A549 (cell line): ENCODE results near the gene GMDS.

Source experiments
- CBX8 ChIP-seq: fragments of 200-600 bp; sonication (generic); IDR thresholded peaks from 2 replicates; pipeline ENCODE4 v1.6.1; 2016
- CHD2 ChIP-seq: fragments of 150-350 bp; IDR thresholded peaks from 2 replicates; pipeline ENCODE4 v1.6.1; 2014; ENCODE audit warnings: low read length; ENCODE audit not compliant: partially characterized antibody
- EP300 ChIP-seq, 2 experiments: fragments of >200 bp; sonication (Bioruptor Twin); formaldehyde crosslinking; IDR thresholded peaks; 2 replicates in 1 of 2; 3 replicates in 1 of 2; pipeline ENCODE4 v1.6.1; 2016 to 2017
- HOXA7 ChIP-seq: fragments of 250-450 bp; sonication (Bioruptor Pico); IDR thresholded peaks from 2 replicates; pipeline ENCODE4 v1.5.0; 2020; ENCODE audit warnings: mild to moderate bottlenecking, moderate library complexity
- JUNB ChIP-seq: fragments of >200 bp; sonication (Bioruptor Twin); formaldehyde crosslinking; IDR thresholded peaks from 2 replicates; pipeline ENCODE4 v1.6.1; 2016
- POLR2A ChIP-seq: IDR thresholded peaks from 2 replicates; pipeline ENCODE4 v1.6.1; 2012; ENCODE audit warnings: mild to moderate bottlenecking, low read length
- RARB ChIP-seq: fragments of 250-450 bp; sonication (Bioruptor Pico); IDR thresholded peaks from 2 replicates; pipeline ENCODE4 v1.8.0; 2021; ENCODE audit warnings: mild to moderate bottlenecking, moderate library complexity
- TF ChIP-seq, protein P1 (sequence below): IDR thresholded peaks from 2 replicates; pipeline ENCODE4 v1.6.1; 2012
- TF ChIP-seq, protein P2 (sequence below): fragments of >200 bp; sonication (Bioruptor Twin); formaldehyde crosslinking; IDR thresholded peaks from 3 replicates; pipeline ENCODE4 v1.5.1; 2016
- TF ChIP-seq, protein P3 (sequence below): fragments of 250-450 bp; sonication (Bioruptor Pico); IDR thresholded peaks from 2 replicates; pipeline ENCODE4 v1.5.0; 2021; ENCODE audit warnings: mild to moderate bottlenecking, moderate library complexity, borderline replicate concordance
- TF ChIP-seq, protein P4 (sequence below): fragments of 200-600 bp; sonication (generic); IDR thresholded peaks from 2 replicates; pipeline ENCODE4 v1.6.1; 2016; ENCODE audit warnings: antibody characterized with exemption, mild to moderate bottlenecking, moderate library complexity
- TF ChIP-seq, protein P5 (sequence below): fragments of >200 bp; sonication (Bioruptor Twin); formaldehyde crosslinking; IDR thresholded peaks from 3 replicates; pipeline ENCODE4 v1.6.1; 2016
- TF ChIP-seq, protein P6 (sequence below): fragments of 250-450 bp; sonication (Bioruptor Pico); IDR thresholded peaks from 2 replicates; pipeline ENCODE4 v1.5.0; 2020; ENCODE audit warnings: low read depth, mild to moderate bottlenecking, moderate library complexity
- TF ChIP-seq, protein P7 (sequence below): fragments of 450-650 bp; IDR thresholded peaks from 2 replicates; pipeline ENCODE4 v1.6.1; 2014; ENCODE audit warnings: antibody characterized with exemption

DNA sequence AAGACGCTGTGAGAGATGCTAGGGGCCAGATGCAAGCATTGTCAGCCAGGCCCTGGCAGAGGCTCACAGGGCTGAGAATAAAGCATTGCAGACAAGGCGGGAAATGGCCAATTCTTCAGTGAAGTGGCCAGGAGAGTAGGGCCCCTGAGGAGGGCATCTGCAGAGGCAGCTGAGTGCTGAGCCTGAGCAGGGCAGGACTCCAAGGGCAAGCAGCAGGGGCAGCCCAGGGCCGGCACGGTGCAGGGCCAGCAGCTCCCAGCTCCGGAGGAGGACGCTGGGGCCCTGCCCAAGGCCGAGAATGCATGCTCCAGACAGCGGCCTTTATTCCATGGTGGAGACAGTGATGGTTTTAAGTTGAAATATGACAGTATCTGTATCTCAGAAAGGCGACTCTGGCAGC, 330.2 kb downstream of the GMDS start:
- TF ChIP-seq, protein P1, sequence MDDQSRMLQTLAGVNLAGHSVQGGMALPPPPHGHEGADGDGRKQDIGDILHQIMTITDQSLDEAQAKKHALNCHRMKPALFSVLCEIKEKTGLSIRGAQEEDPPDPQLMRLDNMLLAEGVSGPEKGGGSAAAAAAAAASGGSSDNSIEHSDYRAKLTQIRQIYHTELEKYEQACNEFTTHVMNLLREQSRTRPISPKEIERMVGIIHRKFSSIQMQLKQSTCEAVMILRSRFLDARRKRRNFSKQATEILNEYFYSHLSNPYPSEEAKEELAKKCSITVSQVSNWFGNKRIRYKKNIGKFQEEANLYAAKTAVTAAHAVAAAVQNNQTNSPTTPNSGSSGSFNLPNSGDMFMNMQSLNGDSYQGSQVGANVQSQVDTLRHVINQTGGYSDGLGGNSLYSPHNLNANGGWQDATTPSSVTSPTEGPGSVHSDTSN = no peak
- TF ChIP-seq, protein P2, sequence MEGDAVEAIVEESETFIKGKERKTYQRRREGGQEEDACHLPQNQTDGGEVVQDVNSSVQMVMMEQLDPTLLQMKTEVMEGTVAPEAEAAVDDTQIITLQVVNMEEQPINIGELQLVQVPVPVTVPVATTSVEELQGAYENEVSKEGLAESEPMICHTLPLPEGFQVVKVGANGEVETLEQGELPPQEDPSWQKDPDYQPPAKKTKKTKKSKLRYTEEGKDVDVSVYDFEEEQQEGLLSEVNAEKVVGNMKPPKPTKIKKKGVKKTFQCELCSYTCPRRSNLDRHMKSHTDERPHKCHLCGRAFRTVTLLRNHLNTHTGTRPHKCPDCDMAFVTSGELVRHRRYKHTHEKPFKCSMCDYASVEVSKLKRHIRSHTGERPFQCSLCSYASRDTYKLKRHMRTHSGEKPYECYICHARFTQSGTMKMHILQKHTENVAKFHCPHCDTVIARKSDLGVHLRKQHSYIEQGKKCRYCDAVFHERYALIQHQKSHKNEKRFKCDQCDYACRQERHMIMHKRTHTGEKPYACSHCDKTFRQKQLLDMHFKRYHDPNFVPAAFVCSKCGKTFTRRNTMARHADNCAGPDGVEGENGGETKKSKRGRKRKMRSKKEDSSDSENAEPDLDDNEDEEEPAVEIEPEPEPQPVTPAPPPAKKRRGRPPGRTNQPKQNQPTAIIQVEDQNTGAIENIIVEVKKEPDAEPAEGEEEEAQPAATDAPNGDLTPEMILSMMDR = no peak
- TF ChIP-seq, protein P3, sequence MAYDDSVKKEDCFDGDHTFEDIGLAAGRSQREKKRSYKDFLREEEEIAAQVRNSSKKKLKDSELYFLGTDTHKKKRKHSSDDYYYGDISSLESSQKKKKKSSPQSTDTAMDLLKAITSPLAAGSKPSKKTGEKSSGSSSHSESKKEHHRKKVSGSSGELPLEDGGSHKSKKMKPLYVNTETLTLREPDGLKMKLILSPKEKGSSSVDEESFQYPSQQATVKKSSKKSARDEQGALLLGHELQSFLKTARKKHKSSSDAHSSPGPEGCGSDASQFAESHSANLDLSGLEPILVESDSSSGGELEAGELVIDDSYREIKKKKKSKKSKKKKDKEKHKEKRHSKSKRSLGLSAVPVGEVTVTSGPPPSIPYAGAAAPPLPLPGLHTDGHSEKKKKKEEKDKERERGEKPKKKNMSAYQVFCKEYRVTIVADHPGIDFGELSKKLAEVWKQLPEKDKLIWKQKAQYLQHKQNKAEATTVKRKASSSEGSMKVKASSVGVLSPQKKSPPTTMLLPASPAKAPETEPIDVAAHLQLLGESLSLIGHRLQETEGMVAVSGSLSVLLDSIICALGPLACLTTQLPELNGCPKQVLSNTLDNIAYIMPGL = no peak
- TF ChIP-seq EP300 (IDR thresholded peaks at IDR 0.05) = no peak
- TF ChIP-seq, protein P4, sequence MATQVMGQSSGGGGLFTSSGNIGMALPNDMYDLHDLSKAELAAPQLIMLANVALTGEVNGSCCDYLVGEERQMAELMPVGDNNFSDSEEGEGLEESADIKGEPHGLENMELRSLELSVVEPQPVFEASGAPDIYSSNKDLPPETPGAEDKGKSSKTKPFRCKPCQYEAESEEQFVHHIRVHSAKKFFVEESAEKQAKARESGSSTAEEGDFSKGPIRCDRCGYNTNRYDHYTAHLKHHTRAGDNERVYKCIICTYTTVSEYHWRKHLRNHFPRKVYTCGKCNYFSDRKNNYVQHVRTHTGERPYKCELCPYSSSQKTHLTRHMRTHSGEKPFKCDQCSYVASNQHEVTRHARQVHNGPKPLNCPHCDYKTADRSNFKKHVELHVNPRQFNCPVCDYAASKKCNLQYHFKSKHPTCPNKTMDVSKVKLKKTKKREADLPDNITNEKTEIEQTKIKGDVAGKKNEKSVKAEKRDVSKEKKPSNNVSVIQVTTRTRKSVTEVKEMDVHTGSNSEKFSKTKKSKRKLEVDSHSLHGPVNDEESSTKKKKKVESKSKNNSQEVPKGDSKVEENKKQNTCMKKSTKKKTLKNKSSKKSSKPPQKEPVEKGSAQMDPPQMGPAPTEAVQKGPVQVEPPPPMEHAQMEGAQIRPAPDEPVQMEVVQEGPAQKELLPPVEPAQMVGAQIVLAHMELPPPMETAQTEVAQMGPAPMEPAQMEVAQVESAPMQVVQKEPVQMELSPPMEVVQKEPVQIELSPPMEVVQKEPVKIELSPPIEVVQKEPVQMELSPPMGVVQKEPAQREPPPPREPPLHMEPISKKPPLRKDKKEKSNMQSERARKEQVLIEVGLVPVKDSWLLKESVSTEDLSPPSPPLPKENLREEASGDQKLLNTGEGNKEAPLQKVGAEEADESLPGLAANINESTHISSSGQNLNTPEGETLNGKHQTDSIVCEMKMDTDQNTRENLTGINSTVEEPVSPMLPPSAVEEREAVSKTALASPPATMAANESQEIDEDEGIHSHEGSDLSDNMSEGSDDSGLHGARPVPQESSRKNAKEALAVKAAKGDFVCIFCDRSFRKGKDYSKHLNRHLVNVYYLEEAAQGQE = no peak
- TF ChIP-seq POLR2A = no peak
- TF ChIP-seq, protein P5, sequence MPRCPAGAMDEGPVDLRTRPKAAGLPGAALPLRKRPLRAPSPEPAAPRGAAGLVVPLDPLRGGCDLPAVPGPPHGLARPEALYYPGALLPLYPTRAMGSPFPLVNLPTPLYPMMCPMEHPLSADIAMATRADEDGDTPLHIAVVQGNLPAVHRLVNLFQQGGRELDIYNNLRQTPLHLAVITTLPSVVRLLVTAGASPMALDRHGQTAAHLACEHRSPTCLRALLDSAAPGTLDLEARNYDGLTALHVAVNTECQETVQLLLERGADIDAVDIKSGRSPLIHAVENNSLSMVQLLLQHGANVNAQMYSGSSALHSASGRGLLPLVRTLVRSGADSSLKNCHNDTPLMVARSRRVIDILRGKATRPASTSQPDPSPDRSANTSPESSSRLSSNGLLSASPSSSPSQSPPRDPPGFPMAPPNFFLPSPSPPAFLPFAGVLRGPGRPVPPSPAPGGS = no peak
- TF ChIP-seq CBX8 = no peak
- no peak for TF ChIP-seq CHD2
- TF ChIP-seq HOXA7 (CRISPR knock-in tag) = no peak
- TF ChIP-seq RARB = no peak
- TF ChIP-seq JUNB = no peak
- TF ChIP-seq, protein P6, sequence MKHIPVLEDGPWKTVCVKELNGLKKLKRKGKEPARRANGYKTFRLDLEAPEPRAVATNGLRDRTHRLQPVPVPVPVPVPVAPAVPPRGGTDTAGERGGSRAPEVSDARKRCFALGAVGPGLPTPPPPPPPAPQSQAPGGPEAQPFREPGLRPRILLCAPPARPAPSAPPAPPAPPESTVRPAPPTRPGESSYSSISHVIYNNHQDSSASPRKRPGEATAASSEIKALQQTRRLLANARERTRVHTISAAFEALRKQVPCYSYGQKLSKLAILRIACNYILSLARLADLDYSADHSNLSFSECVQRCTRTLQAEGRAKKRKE (CRISPR knock-in tag) = no peak
- TF ChIP-seq, protein P7, sequence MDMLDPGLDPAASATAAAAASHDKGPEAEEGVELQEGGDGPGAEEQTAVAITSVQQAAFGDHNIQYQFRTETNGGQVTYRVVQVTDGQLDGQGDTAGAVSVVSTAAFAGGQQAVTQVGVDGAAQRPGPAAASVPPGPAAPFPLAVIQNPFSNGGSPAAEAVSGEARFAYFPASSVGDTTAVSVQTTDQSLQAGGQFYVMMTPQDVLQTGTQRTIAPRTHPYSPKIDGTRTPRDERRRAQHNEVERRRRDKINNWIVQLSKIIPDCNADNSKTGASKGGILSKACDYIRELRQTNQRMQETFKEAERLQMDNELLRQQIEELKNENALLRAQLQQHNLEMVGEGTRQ = no peak
